Endothelial cell of umbilical vein (primary cell): Measurements from ENCODE around the gene OSGIN1. TPM values are rescaled to one million over a fixed set of nuclear protein-coding genes. Genes with fewer than 3 reads are reported as not detected.

Experiments used
- BruUV-seq: library from RNA; stranded (reverse); fragments of 400-500 nt; replicated peaks from 2 replicates; lab custom pipeline; 2021; lab: Mats Ljungman, UMichigan
- CTCF ChIA-PET: fragments of 300-600, 350-600 bp; sonication (Branson Sonifier 250); formaldehyde crosslinking; loops from one replicate; lab custom pipeline; 2021; ENCODE audit warnings: antibody characterized with exemption, inconsistent platforms; lab: Charles Lee
- POLR2A ChIA-PET: fragments of 300-600, 350-600 bp; sonication (Branson Sonifier 250); formaldehyde crosslinking; loops from one replicate; lab custom pipeline; 2021; ENCODE audit warnings: antibody characterized with exemption, inconsistent platforms; lab: Charles Lee
- DNase-seq: peaks from one replicate; pipeline ENCODE4 v3.0.0-alpha.2; 2011; ENCODE audit warnings: low read depth, low spot score
- FAIRE-seq: peaks from 2 replicates; lab custom pipeline; 2011; peaks lifted over from hg19 to GRCh38; lab: Jason Lieb, UNC
- H2AFZ ChIP-seq: 2 replicates; pipeline ENCODE4 v1.6.0; 2012; ENCODE audit warnings: low read depth, low read length, control low read depth, inconsistent platforms
- H3K27ac ChIP-seq: 2 replicates; pipeline ENCODE4 v1.5.1; 2011; ENCODE audit warnings: low read depth, mild to moderate bottlenecking, control low read depth, low read length, moderate library complexity; ENCODE audit not compliant: insufficient read depth
- H3K27me3 ChIP-seq, 2 experiments: 2 replicates each; pipeline versions ENCODE4 v1.6.0 to v1.6.1; 2011; ENCODE audit warnings: low read length in 2 of 2, mixed read lengths in 1 of 2; ENCODE audit not compliant: control insufficient read depth in 2 of 2, insufficient read depth in 2 of 2
- H3K36me3 ChIP-seq, 2 experiments: 2 replicates in 1 of 2; 3 replicates in 1 of 2; pipeline ENCODE4 v1.5.1; 2011; ENCODE audit warnings: low read length in 2 of 2, mild to moderate bottlenecking in 1 of 2, moderate library complexity in 1 of 2; ENCODE audit not compliant: control insufficient read depth in 2 of 2, insufficient read depth in 2 of 2; ENCODE audit errors: extremely low read depth in 1 of 2
- H3K4me1 ChIP-seq: 3 replicates; pipeline ENCODE4 v1.5.1; 2011; ENCODE audit warnings: mild to moderate bottlenecking, low read length; ENCODE audit not compliant: control insufficient read depth, insufficient read depth; ENCODE audit errors: extremely low read depth
- H3K4me2 ChIP-seq: 2 replicates; pipeline ENCODE4 v1.6.1; 2011; ENCODE audit warnings: low read length, control low read depth, mixed read lengths; ENCODE audit not compliant: insufficient read depth
- H3K4me3 ChIP-seq, 3 experiments: fragments of 200-600 bp in 1 of 3; sonication (generic), shearing (Covaris generic) in 1 of 3; replicated peaks in 1 of 3; 2 replicates each; pipeline ENCODE4 v1.5.1; 2011 to 2016; ENCODE audit warnings: control low read depth in 3 of 3, low read length in 3 of 3, mild to moderate bottlenecking in 2 of 3, inconsistent platforms in 1 of 3, low read depth in 1 of 3, moderate library complexity in 1 of 3; ENCODE audit not compliant: insufficient read depth in 1 of 3
- H3K79me2 ChIP-seq: 2 replicates; pipeline ENCODE4 v1.6.0; 2012; ENCODE audit warnings: low read length, inconsistent platforms; ENCODE audit not compliant: control insufficient read depth, insufficient read depth
- H3K9ac ChIP-seq: replicated peaks from 2 replicates; pipeline ENCODE3; 2011; ENCODE audit warnings: low read length, control low read depth; ENCODE audit not compliant: insufficient read depth; ENCODE audit errors: extremely low read depth
- H3K9me1 ChIP-seq: replicated peaks from 3 replicates; pipeline ENCODE4 v1.6.0; 2011; ENCODE audit warnings: mild to moderate bottlenecking, low read length; ENCODE audit not compliant: control insufficient read depth, insufficient read depth; ENCODE audit errors: extremely low read depth
- H3K9me3 ChIP-seq: replicated peaks from 2 replicates; pipeline ENCODE4 v1.5.1; 2012; ENCODE audit warnings: low read length, inconsistent platforms; ENCODE audit not compliant: control insufficient read depth, insufficient read depth
- H4K20me1 ChIP-seq: replicated peaks from 2 replicates; pipeline ENCODE3; 2011; ENCODE audit warnings: mild to moderate bottlenecking, low read length; ENCODE audit not compliant: control insufficient read depth, insufficient read depth; ENCODE audit errors: extremely low read depth
- CTCF ChIP-seq, 2 donors: IDR thresholded peaks; 1 replicate in 1 of 2; 2 replicates in 1 of 2; pipeline ENCODE4 v1.5.1; 2011; ENCODE audit warnings: low read length in 2 of 2, mild to moderate bottlenecking in 2 of 2, moderate library complexity in 2 of 2, control low read depth in 1 of 2, inconsistent platforms in 1 of 2, low read depth in 1 of 2; ENCODE audit not compliant: insufficient read depth in 1 of 2; ENCODE audit errors: extremely low read depth in 1 of 2
- EZH2 ChIP-seq: IDR thresholded peaks from 2 replicates; pipeline ENCODE4 v1.6.1; 2012; ENCODE audit warnings: borderline replicate concordance, low read depth, mild to moderate bottlenecking, moderate library complexity, low read length, inconsistent platforms; ENCODE audit not compliant: severe bottlenecking
- FOS ChIP-seq: IDR thresholded peaks from 2 replicates; pipeline ENCODE4 v1.6.1; 2011; ENCODE audit warnings: mild to moderate bottlenecking, low read length, moderate library complexity, borderline replicate concordance; ENCODE audit not compliant: insufficient read depth
- JUN ChIP-seq: IDR thresholded peaks from 2 replicates; pipeline ENCODE4 v1.6.1; 2011; ENCODE audit warnings: borderline replicate concordance, low read depth; ENCODE audit not compliant: insufficient read length, insufficient read depth
- MAX ChIP-seq: IDR thresholded peaks from 2 replicates; pipeline ENCODE4 v1.6.1; 2011; ENCODE audit not compliant: insufficient read depth, insufficient read length
- MYC ChIP-seq: IDR thresholded peaks from one replicate; pipeline ENCODE4 v1.6.1; 2011; ENCODE audit warnings: mild to moderate bottlenecking, low read depth, low read length
- POLR2A ChIP-seq: IDR thresholded peaks from 2 replicates; pipeline ENCODE4 v1.6.1; 2012; ENCODE audit warnings: low read depth, mild to moderate bottlenecking, control low read depth, low read length
- dilution Hi-C: fragments of 300-500 bp; cut with MboI; formaldehyde crosslinking; loops from one replicate; pipeline ENCODE4 v1.15.0; 2019; ENCODE audit warnings: low sequenced_read_pairs; ENCODE audit not compliant: extremely low pct_ligation_motif_present
- intact Hi-C: fragments of 100-400 bp; cut with micrococcal nuclease; formaldehyde crosslinking; loops from one replicate; pipeline ENCODE4 v1.10.0; 2022
- polyA plus RNA-seq, 4 experiments: library from polyadenylated mRNA; depleted of rRNA in 3 of 4; stranded (reverse) in 3 of 4; unstranded in 1 of 4; fragments of >200 nt; gene quantifications; 2 replicates each; pipeline versions ENCODE4 v1.2.1 to v1.2.3, GENCODE V29; 2011 to 2012; ENCODE audit warnings: missing spikeins in 1 of 4
- total RNA-seq: library from RNA; stranded (reverse); gene quantifications from 2 replicates; pipeline ENCODE4 v1.2.3, GENCODE V29; 2021

The OSGIN1 gene
- total and polyA plus RNA-seq, 2 donors (not counting 3 experiments of a cell fraction or from before 2014, with no cell fraction given), result 9.2 to 11.0 TPM

GRCh38 chr16:83931556-83931955 lies 21.5 kb upstream of the OSGIN1 start:
- Histone ChIP-seq H3K4me3 (no peak overlapping the region), H3K27ac (no peak overlapping the region), H3K4me2 (no peak overlapping the region), H3K9me3 (no peaks in the 10 kb centered on the region), H3K4me1 (peaks cover 3% of the 10 kb centered on the region), H3K27me3 (no peaks in the 10 kb centered on the region), H2AFZ (no peak overlapping the region), H3K36me3 (no peaks in the 10 kb centered on the region), H3K9ac (no peak overlapping the region), H3K9me1 (no peaks in the 10 kb centered on the region), H3K79me2 (no peaks in the 10 kb centered on the region), H4K20me1 (no peaks in the 10 kb centered on the region)
- BruUV-seq, result no TSS peak
- DNase-seq (no peak), FAIRE-seq (no peak)
- dilution Hi-C loops (no loop called here), intact Hi-C loops (no loop called here)
- ChIA-PET CTCF (no interaction called here), POLR2A (no interaction called here)
- no peak for TF ChIP-seq MAX
- no peak for TF ChIP-seq CTCF (IDR thresholded peaks at IDR 0.05; ENCODE audit: extremely low read depth in 1 of 2, insufficient read depth in 1 of 2, low read depth in 1 of 2, low read length in 2 of 2)
- no peak for TF ChIP-seq MYC
- TF ChIP-seq POLR2A, result no peak
- TF ChIP-seq JUN, result no peak
- no peak for TF ChIP-seq FOS
- no peak for TF ChIP-seq EZH2
